Measurements from ENCODE around the gene UNC5A.

The UNC5A gene

DNA sequence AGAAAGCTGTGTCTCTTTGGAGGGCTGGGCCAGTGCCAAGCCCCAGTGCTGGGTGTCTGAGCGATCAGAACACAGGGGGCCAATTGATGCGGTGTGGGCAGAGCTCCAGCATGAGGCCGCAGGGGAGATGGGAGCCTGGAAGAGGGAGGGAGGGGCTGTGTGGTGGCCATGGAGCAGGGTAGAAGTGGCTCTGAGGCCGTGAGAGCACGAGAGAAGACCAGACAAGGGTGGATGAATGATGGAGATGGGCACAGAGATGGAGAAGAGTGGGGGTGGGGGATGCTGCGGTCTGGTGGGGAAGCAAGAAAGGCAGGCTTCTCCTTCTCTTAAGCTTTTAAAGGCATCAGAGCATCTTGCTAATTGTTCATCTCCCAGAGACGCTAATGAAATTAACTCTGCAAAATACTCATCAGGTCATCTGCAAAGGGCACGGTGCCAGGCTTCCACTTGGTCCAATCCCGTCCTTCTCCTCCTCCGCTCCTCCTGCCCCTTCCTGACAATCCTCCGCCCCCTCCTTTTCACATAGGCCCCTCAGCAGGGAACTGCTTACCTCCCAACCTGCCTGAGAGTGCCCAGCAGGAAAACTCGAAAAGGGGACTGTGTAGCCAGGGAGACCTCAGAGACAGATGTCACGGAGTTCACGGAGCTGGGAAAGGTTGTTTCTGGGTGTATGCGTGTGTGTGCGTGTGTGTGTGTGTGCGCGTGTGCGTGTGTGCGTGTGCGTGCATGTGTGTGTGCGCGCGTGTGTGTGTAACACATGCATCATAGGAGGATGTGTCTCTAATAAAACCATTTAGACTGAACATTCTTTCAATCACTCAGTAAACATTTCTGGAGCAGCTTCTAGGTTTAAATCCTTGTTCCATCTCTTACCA is 7.1 kb upstream of the UNC5A start:
- DNase-seq (ENCODE audit: insufficient read length, low spot score) (no peak), FAIRE-seq (no peak)
- TF ChIP-seq, protein P1, sequence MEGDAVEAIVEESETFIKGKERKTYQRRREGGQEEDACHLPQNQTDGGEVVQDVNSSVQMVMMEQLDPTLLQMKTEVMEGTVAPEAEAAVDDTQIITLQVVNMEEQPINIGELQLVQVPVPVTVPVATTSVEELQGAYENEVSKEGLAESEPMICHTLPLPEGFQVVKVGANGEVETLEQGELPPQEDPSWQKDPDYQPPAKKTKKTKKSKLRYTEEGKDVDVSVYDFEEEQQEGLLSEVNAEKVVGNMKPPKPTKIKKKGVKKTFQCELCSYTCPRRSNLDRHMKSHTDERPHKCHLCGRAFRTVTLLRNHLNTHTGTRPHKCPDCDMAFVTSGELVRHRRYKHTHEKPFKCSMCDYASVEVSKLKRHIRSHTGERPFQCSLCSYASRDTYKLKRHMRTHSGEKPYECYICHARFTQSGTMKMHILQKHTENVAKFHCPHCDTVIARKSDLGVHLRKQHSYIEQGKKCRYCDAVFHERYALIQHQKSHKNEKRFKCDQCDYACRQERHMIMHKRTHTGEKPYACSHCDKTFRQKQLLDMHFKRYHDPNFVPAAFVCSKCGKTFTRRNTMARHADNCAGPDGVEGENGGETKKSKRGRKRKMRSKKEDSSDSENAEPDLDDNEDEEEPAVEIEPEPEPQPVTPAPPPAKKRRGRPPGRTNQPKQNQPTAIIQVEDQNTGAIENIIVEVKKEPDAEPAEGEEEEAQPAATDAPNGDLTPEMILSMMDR (IDR thresholded peaks at IDR 0.05; ENCODE audit: insufficient read depth, missing control alignments), result no peak

DNA sequence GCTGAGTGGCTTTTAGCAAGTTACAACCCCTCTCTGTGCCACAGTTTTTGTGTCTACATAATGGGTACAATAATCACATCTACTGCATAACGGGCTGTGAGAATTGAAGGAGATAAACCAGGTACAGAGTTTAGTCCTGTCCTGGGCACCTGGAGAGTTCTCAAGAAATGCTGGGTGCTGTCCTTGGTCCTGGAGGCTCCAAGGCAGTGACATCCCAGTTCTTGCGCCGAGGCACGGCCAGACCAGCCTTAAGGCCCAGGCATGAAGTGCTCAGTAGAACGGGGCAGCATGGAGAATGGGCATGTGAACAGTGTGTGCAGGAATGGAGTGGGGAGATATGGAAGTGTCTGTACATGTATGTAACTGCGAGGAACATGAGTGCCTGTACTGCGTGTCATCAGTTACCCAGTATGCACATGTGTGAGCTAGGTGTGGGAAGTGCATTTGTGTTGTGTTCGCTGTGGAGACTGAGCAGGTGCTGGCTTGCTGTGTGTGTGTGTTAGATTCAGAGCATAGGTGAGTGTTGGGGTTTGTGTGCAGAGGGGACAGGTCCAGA is 6.3 kb upstream of the UNC5A start:
- no peak for FAIRE-seq
- TF ChIP-seq, protein P1 (IDR thresholded peaks at IDR 0.05; ENCODE audit: insufficient read depth, missing control alignments), result no peak

DNA sequence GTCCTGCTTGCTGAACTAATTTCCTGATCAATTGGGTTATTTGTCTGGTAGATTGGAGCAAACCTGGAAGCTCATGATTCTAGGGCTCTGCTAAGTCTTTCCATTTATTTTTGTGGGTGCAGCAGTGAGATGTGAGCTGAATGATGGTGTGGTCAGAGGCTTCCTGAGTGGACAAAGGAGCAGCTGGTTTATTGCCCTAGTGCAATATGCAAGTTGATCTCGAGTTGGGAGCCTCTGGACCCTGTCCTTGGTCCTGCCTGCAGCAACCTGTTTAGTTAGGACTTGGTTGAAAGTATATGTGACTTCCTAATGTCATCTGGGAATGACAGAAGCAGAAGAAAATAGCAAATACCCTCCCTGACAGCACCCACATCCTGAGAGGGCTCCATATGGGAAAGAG is 4.2 kb upstream of the UNC5A start:
- DNase-seq (ENCODE audit: insufficient read length, low spot score) (no peak), FAIRE-seq (no peak)
- TF ChIP-seq, protein P1 (IDR thresholded peaks at IDR 0.05; ENCODE audit: insufficient read depth, missing control alignments), result no peak

More for the DNA sequence above, 6.3 kb upstream of the UNC5A start:
- DNase-seq (ENCODE audit: insufficient read length, low spot score), result no peak

DNA sequence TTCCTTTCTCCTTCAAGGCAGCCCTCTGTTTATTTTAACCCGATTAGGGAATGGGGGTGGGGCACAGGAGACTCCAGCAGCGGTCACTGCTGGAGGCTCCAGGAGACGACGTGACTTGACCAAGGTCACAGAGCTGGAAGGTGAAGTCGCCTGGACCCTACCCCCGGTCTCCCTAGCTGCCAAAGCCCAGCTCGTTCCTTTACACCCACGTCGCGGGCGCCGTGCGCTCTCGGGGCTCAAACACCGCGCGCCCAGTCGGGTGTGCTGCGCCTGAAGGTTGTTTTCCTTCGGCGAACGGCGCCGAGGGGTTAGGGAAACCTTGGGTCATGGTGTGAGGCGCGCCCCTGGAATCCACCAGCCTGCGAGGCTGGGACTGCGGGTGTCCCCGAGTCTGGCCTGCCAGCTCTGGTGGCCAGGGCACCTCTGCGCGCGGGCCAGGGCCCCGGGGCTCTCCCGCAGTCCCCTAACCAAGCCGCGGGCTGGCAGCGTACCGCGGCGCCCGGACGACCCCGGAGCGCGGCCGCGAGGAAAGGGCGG is 747 bp upstream of the UNC5A start:
- TF ChIP-seq, protein P1 (IDR thresholded peaks at IDR 0.05; ENCODE audit: insufficient read depth, missing control alignments), result no peak
- no peak for DNase-seq (ENCODE audit: insufficient read length, low spot score)
- FAIRE-seq, result no peak

DNA sequence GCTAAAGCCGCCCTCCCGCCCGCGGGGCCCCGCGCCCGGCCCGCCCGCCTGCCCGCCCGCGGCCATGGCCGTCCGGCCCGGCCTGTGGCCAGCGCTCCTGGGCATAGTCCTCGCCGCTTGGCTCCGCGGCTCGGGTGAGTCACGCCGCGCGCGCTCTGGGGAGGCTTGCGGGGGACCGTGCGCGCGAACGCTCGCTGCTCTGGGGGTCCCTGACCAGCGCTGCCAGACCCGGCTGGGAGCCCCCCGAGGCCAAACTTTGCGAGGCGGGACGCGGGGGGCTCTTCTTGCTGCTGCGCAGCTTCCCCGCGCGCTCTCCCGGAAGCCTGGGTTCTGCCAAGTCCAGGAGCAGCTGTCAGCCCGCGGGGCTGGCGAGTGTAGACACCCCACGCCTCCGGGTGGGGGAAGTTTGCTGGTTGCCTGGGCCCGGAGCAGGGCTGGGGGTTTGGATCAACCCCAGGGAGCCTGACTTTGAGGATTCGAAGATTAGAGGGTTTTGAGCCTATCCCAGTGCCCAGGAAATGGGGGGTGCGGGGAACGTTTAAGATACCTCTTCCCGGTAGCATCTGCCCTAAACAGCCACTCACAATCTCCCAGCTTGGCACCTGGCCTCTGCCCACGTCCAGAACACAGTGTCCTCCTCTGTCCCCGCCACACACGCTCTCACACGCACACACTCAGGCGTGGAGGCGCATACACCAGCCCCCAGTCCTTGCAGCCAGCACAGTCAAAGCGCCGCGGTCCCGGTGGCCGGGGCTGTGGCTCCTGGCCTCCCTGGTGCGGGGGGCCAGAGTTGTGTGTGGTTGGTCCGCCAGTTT is 535 bp downstream of the UNC5A start:
- TF ChIP-seq, protein P1 (IDR thresholded peaks at IDR 0.05; ENCODE audit: insufficient read depth, missing control alignments), result no peak
- DNase-seq (ENCODE audit: insufficient read length, low spot score) (no peak), FAIRE-seq (no peak)

DNA sequence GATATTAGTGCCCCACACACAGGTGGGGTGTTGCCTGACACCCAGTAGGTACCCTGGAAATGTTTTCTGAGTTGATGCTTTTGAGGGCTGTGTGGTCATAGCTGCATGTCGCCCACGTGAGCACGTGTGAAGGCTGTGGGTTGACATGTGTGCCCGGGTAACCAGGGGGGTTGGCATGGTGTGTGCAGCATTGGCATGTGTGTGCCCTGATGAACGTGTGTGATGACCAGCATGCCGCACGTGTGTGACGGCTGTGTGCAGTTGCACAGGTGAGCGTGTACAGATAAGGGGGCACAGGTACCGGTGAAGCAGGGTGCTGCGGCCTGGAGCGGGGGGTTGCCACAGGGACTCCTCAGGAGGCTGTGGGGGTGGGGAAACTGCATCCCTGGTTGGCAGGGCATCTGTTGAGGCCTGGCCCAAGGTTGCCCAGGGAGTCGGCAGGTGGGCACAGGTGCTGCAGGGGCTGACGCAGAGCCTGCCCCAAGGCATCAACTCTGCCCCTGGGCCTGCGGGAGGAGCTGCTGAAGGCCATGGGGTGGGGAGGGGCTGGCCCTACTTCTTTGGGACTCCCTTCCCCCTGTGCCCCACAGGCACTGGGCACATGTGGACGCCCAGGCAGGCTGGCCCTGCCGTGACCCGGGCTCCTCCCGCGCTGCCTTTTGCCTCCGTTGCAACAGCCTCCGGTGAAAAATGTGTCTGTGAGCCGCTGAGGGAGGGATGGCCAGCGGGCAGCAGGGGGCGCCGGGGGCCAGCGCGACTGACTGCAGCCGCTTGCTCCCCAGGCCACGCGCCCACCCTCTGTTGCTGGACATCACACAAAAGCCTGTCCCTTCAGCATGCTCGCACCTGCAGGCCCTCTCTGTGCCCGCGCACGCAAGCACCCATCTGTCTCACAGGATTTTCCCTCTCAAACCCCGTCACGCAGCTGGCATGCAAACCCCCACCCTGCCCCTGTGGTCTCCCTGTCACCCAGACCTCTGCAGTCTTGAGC is 2.2 kb downstream of the UNC5A start:
- DNase-seq (ENCODE audit: insufficient read length, low spot score) (peak; percentile 66), FAIRE-seq (no peak)
- TF ChIP-seq, protein P1 (IDR thresholded peaks at IDR 0.05; ENCODE audit: insufficient read depth, missing control alignments), result peak; percentile 41

All from D721Med (cell line).